HEK293 (cell line): ENCODE results near the gene CCNK.

ENCODE experiments used
- CTCF ChIA-PET: fragments of 350-600 bp; formaldehyde crosslinking; extraction: SDS; loops from one replicate; lab custom pipeline; 2021; ENCODE audit warnings: antibody characterized with exemption; lab: Yijun Ruan, JAX
- POLR2A ChIA-PET: fragments of 300-600 bp; formaldehyde crosslinking; extraction: SDS; loops from one replicate; lab custom pipeline; 2020; ENCODE audit warnings: antibody characterized with exemption, inconsistent platforms; lab: Yijun Ruan, JAX
- H3K27ac ChIP-seq: fragments of 200-500 bp; sonication (Bioruptor generic); 2 replicates; pipeline ENCODE4 v1.5.1; 2014; ENCODE audit warnings: low read depth, low read length, control low read depth, inconsistent platforms; ENCODE audit errors: extremely low read depth
- H3K36me3 ChIP-seq, 2 experiments: fragments of 200-500 bp in 1 of 2; sonication (Bioruptor generic) in 1 of 2; 1 replicate in 1 of 2; 2 replicates in 1 of 2; pipeline ENCODE4 v1.5.1; 2014 to 2017; ENCODE audit warnings: inconsistent platforms in 2 of 2, low read length in 2 of 2; ENCODE audit not compliant: control insufficient read depth in 2 of 2, insufficient read depth in 1 of 2
- H3K4me1 ChIP-seq: fragments of 200-500 bp; sonication (Bioruptor generic); 2 replicates; pipeline ENCODE4 v1.5.1; 2014; ENCODE audit warnings: mild to moderate bottlenecking, low read length, inconsistent platforms; ENCODE audit not compliant: control insufficient read depth, insufficient read depth
- H3K4me3 ChIP-seq: 2 replicates; pipeline ENCODE4 v1.5.1; 2011; ENCODE audit warnings: low read depth, mild to moderate bottlenecking, control low read depth, low read length, moderate library complexity
- H3K9me3 ChIP-seq: fragments of 200-500 bp; sonication (Bioruptor generic); 2 replicates; pipeline ENCODE4 v1.5.1; 2014; ENCODE audit warnings: low read depth, low read length, inconsistent platforms; ENCODE audit not compliant: control insufficient read depth, insufficient read depth
- SP7 ChIP-seq: fragments of 450-650 bp; formaldehyde crosslinking; IDR thresholded peaks from 2 replicates; pipeline ENCODE4 v1.5.1; 2016; ENCODE audit warnings: missing biosample characterization, missing genetic modification characterization
- TRIM28 ChIP-seq: IDR thresholded peaks from 2 replicates; pipeline ENCODE4 v1.6.1; 2011; ENCODE audit warnings: low read length, control low read depth, borderline replicate concordance
- ZIC2 ChIP-seq: fragments of 450-650 bp; formaldehyde crosslinking; IDR thresholded peaks from 2 replicates; pipeline ENCODE4 v1.5.1; 2016; ENCODE audit warnings: missing biosample characterization, missing genetic modification characterization
- ZNF10 ChIP-seq: fragments of 450-650 bp; formaldehyde crosslinking; IDR thresholded peaks from 2 replicates; pipeline ENCODE4 v1.5.1; 2017; ENCODE audit warnings: missing biosample characterization, missing genetic modification characterization
- ZNF302 ChIP-seq: fragments of 450-650 bp; formaldehyde crosslinking; IDR thresholded peaks from 2 replicates; pipeline ENCODE4 v1.5.1; 2016; ENCODE audit warnings: missing biosample characterization, missing genetic modification characterization, low read depth
- ZNF341 ChIP-seq: fragments of 450-650 bp; formaldehyde crosslinking; IDR thresholded peaks from 2 replicates; pipeline ENCODE4; 2016; ENCODE audit warnings: low read depth, missing biosample characterization, missing genetic modification characterization
- ZNF394 ChIP-seq: fragments of 450-650 bp; formaldehyde crosslinking; IDR thresholded peaks from 2 replicates; pipeline ENCODE4 v1.5.1; 2016; ENCODE audit warnings: missing biosample characterization, missing genetic modification characterization, mild to moderate bottlenecking, moderate library complexity, borderline replicate concordance
- ZNF514 ChIP-seq: fragments of 450-650 bp; formaldehyde crosslinking; IDR thresholded peaks from 2 replicates; pipeline ENCODE4 v1.5.1; 2016; ENCODE audit warnings: missing biosample characterization, missing genetic modification characterization
- ZNF530 ChIP-seq: fragments of 450-650 bp; formaldehyde crosslinking; IDR thresholded peaks from 2 replicates; pipeline ENCODE4 v1.5.1; 2016; ENCODE audit warnings: low read depth, missing biosample characterization, missing genetic modification characterization
- ZNF549 ChIP-seq: fragments of 450-650 bp; IDR thresholded peaks from 2 replicates; pipeline ENCODE4 v1.5.1; 2018; ENCODE audit warnings: missing biosample characterization, missing genetic modification characterization, mild to moderate bottlenecking, inconsistent platforms, moderate library complexity
- ZNF660 ChIP-seq: fragments of 450-650 bp; IDR thresholded peaks from 2 replicates; pipeline ENCODE4 v1.5.1; 2018; ENCODE audit warnings: missing biosample characterization, mild to moderate bottlenecking, missing genetic modification characterization
- ZNF843 ChIP-seq: fragments of 450-650 bp; formaldehyde crosslinking; IDR thresholded peaks from 2 replicates; pipeline ENCODE4 v1.5.1; 2016; ENCODE audit warnings: missing biosample characterization, missing genetic modification characterization
- ZSCAN18 ChIP-seq: fragments of 450-650 bp; formaldehyde crosslinking; IDR thresholded peaks from 2 replicates; pipeline ENCODE4 v1.5.1; 2016; ENCODE audit warnings: missing biosample characterization, missing genetic modification characterization
- ZSCAN30 ChIP-seq: fragments of 450-650 bp; IDR thresholded peaks from 2 replicates; pipeline ENCODE4 v1.5.1; 2018; ENCODE audit warnings: missing biosample characterization, mild to moderate bottlenecking, missing genetic modification characterization, moderate library complexity
- ZXDB ChIP-seq: fragments of 450-650 bp; formaldehyde crosslinking; IDR thresholded peaks from 2 replicates; pipeline ENCODE4 v1.5.1; 2016; ENCODE audit warnings: missing biosample characterization, missing genetic modification characterization
- TF ChIP-seq, protein P1 (sequence below): fragments of 450-650 bp; formaldehyde crosslinking; IDR thresholded peaks from 2 replicates; pipeline ENCODE4 v1.5.1; 2016; ENCODE audit warnings: missing biosample characterization, missing genetic modification characterization

The CCNK gene

DNA sequence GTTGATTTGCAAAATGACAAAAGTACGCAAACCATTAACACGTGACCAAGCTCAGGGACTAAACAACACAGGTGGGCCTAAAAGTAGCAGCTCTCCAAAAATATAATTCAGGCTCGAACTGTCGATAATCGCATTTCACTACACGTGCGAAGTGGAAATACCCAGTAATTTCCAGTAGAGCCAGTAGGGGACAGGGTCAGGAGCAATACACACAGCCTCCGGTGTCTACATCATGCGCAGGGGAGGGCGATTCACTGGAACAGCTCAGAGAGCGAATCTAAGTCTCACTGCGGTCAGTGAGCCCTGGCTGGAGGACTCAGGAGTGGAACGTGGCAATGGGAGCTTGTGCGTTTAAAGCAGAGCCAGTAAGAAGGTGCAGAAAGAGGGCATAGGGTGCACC, 40.9 kb upstream of the CCNK start:
- Histone ChIP-seq H3K9me3 (no peaks in the 10 kb centered on the region), H3K4me1 (no peaks in the 10 kb centered on the region), H3K27ac (no peak overlapping the region), H3K36me3 (peaks cover 3 to 45% of the 10 kb centered on the region in 2 experiments), H3K4me3 (no peak overlapping the region)
- ChIA-PET CTCF (interaction anchor here (0.9 to 1.0 kb wide), 2 partner anchors 24 to 188 kb away, joined by 3 read pairs; no protein-coding TSS in a partner anchor), POLR2A (no interaction called here)
- TF ChIP-seq ZNF341 = 0 out of 2 replicates have a peak, but pooled peaks have one; percentile 32
- TF ChIP-seq ZNF530 (tag by site-specific recombination) = no peak

- Histone ChIP-seq H3K27ac (no peak overlapping the region), H3K9me3 (no peaks in the 10 kb centered on the region), H3K4me3 (no peak overlapping the region), H3K36me3 (peaks cover 0 to 39% of the 10 kb centered on the region in 2 experiments), H3K4me1 (no peaks in the 10 kb centered on the region)
- POLR2A ChIA-PET = no interaction called here
- TF ChIP-seq ZNF549 (tag by site-specific recombination) (no peak), ZNF10 (peak; percentile 44; the same call in 1 of the 2 replicates), ZSCAN30 (no peak), ZSCAN18 (tag by site-specific recombination) (no peak), ZXDB (tag by site-specific recombination) (no peak), ZNF660 (no peak), ZNF514 (tag by site-specific recombination) (no peak), ZIC2 (0 out of 2 replicates have a peak, but pooled peaks have one; percentile 33)
- TF ChIP-seq, all 188 proteins: peak for 2
- CTCF ChIA-PET = interaction anchor here (0.7 to 1.0 kb wide), 2 partner anchors 13 to 187 kb away, joined by 3 read pairs; no protein-coding TSS in a partner anchor
Measured at GRCh38 chr14:99441157-99441870, 39.9 kb upstream of the CCNK start.

DNA sequence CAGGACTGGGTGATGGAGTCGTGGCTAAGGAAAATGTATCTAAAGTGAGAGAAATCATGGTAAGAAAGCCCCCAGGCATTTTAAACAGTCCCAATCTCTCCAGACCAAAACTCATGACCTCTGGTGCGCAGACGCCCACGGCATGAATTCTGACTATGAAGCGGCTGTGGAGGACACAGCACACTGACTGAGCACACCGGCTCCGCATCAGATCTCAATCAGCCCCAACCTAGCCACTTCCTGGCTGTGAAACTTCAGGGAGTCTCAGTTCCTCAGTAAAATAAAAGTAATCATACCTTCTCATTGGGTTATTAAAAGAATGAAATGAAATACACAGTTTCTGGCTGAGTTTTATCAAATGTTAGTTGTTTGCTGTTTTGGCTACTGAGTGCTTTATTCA, 39.3 kb upstream of the CCNK start:
- Histone ChIP-seq H3K4me1 (no peaks in the 10 kb centered on the region), H3K9me3 (no peaks in the 10 kb centered on the region), H3K4me3 (no peak overlapping the region), H3K27ac (no peak overlapping the region), H3K36me3 (peaks cover 0 to 43% of the 10 kb centered on the region in 2 experiments)
- ChIA-PET CTCF (interaction anchor here (0.7 kb wide), 1 partner anchor 14 kb away, joined by 3 read pairs; no protein-coding TSS in a partner anchor), POLR2A (no interaction called here)
- TF ChIP-seq, protein P1, sequence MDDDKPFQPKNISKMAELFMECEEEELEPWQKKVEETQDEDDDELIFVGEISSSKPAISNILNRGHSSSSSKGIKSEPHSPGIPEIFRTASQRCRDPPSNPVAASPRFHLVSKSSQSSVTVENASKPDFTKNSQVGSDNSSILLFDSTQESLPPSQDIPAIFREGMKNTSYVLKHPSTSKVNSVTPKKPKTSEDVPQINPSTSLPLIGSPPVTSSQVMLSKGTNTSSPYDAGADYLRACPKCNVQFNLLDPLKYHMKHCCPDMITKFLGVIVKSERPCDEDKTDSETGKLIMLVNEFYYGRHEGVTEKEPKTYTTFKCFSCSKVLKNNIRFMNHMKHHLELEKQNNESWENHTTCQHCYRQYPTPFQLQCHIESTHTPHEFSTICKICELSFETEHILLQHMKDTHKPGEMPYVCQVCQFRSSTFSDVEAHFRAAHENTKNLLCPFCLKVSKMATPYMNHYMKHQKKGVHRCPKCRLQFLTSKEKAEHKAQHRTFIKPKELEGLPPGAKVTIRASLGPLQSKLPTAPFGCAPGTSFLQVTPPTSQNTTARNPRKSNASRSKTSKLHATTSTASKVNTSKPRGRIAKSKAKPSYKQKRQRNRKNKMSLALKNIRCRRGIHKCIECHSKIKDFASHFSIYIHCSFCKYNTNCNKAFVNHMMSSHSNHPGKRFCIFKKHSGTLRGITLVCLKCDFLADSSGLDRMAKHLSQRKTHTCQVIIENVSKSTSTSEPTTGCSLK (tag by site-specific recombination) = no peak
- TF ChIP-seq ZNF843 (tag by site-specific recombination) = no peak
- TF ChIP-seq SP7 (tag by site-specific recombination) = no peak
- TF ChIP-seq ZNF394 (tag by site-specific recombination) = no peak
- no peak for TF ChIP-seq TRIM28
- no peak for TF ChIP-seq ZNF302 (tag by site-specific recombination)
